Esophagus muscularis mucosa (tissue), 4 donors: ENCODE measurements around the gene C5orf46. TPM values are rescaled to one million over a fixed set of nuclear protein-coding genes. Genes with fewer than 3 reads are reported as not detected.

Experiments used
- DNase-seq: peaks from one replicate; pipeline ENCODE4 v3.0.0-alpha.2; 2017; ENCODE audit errors: extremely low spot score
- H3K27ac ChIP-seq, 4 donors: fragments of 200-600 bp; sonication (generic); replicated peaks in 1 of 4; 1 replicate in 3 of 4; 2 replicates in 1 of 4; pipeline ENCODE4 v1.5.1; 2016 to 2019; ENCODE audit warnings: mild to moderate bottlenecking in 1 of 4
- H3K27me3 ChIP-seq, 4 donors: fragments of 200-600 bp; sonication (generic); one replicate each; pipeline versions ENCODE4 v1.5.1 to v1.6.0; 2016 to 2019
- H3K36me3 ChIP-seq, 4 donors: fragments of 200-600 bp; sonication (generic); one replicate each; pipeline ENCODE4 v1.5.1; 2016 to 2019
- H3K4me1 ChIP-seq, 4 donors: fragments of 200-600 bp; sonication (generic); one replicate each; pipeline ENCODE4 v1.5.1; 2016 to 2019
- H3K4me3 ChIP-seq, 4 donors: fragments of 200-600 bp; sonication (generic); 1 replicate in 2 of 4; 2 replicates in 2 of 4; pipeline ENCODE4 v1.5.1; 2016 to 2019; ENCODE audit warnings: mild to moderate bottlenecking in 4 of 4, moderate library complexity in 1 of 4
- H3K9me3 ChIP-seq, 4 donors: fragments of 200-600 bp; sonication (generic); 1 replicate in 3 of 4; 2 replicates in 1 of 4; pipeline ENCODE4 v1.5.1; 2016 to 2019
- CTCF ChIP-seq, 3 experiments: fragments of 200-600 bp in 2 of 3; fragments of 450-650 bp in 1 of 3; sonication (generic) in 2 of 3; IDR thresholded peaks; one replicate each; pipeline ENCODE4 v1.5.1; 2017 to 2019; ENCODE audit warnings: antibody characterized with exemption in 3 of 3, mild to moderate bottlenecking in 2 of 3, moderate library complexity in 1 of 3
- EP300 ChIP-seq: sonication (generic); formaldehyde crosslinking; IDR thresholded peaks from one replicate; pipeline ENCODE4 v1.6.1; 2017; ENCODE audit warnings: antibody characterized with exemption
- POLR2A ChIP-seq: fragments of 450-650 bp; IDR thresholded peaks from one replicate; pipeline ENCODE4 v1.6.1; 2017; ENCODE audit warnings: antibody characterized with exemption, moderate library complexity, mild to moderate bottlenecking, low read depth
- POLR2AphosphoS5 ChIP-seq, 2 donors: sonication (generic); formaldehyde crosslinking; IDR thresholded peaks; one replicate each; pipeline ENCODE4 v1.6.1; 2017; ENCODE audit warnings: antibody characterized with exemption in 2 of 2
- WGBS: methylation state at CpG from one replicate; pipeline ENCODE4 v1.1.5; 2018; 5-methylcytosine and 5-hydroxymethylcytosine counted together
- intact Hi-C: fragments of 100-400 bp; cut with DNase I; formaldehyde crosslinking; loops from one replicate; pipeline ENCODE4 v1.15.1; 2023
- total RNA-seq, 4 donors: library from RNA; depleted of rRNA; stranded (reverse); fragments of >200 nt; gene quantifications; one replicate each; pipeline versions ENCODE4 v1.1.0 to v1.2.1, GENCODE V29; 2016

The C5orf46 gene
- total RNA-seq, 4 donors from 2014 or later = not detected

DNA sequence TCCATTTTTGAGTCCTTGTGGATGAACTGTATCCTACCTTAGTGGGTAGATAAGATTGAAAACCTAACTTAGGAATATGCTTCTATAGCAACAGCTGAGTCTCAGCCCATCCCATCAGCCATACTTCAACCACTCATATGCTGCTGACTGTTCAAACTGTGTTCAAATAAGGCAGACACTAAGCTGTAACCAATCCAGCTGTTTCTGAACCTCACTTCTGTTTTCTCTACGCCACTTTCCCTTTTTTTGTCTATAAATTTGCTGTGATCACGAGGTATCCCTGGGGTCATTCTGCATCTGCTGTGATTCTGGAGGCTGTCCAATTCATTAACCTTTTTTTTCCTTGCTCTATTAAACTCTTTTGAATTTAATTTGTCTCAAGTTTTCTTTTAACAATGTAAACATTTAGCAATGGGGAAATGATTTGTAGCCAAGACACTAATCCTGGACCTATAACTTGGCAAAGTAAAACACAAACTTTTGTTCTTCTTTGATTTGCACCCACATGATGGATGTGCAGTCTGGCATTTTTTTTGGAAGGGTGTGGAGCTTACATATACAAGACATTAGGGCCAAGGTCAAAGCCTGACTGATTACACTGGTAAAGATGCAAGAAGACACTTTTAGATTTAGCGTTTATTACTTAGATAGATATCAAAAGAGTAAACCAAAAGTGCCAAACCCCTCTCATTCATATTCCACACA, 42.7 kb downstream of the C5orf46 start:
- TF ChIP-seq EP300 = no peak
- no peak for TF ChIP-seq POLR2AphosphoS5 (IDR thresholded peaks at IDR 0.05)
- TF ChIP-seq POLR2A = no peak
- no peak for TF ChIP-seq CTCF (IDR thresholded peaks at IDR 0.05)
- Histone ChIP-seq H3K4me3 (no peak overlapping the region), H3K36me3 (no peaks in the 10 kb centered on the region), H3K4me1 (peaks cover 0 to 17% (median 11%) of the 10 kb centered on the region in 4 donors), H3K27me3 (no peaks in the 10 kb centered on the region), H3K9me3 (no peaks in the 10 kb centered on the region), H3K27ac (no peak overlapping the region)
- intact Hi-C loops = no loop called here
- 30% methylated on average over 3 of the region's 3 CpGs for WGBS
- DNase-seq = no peak

DNA sequence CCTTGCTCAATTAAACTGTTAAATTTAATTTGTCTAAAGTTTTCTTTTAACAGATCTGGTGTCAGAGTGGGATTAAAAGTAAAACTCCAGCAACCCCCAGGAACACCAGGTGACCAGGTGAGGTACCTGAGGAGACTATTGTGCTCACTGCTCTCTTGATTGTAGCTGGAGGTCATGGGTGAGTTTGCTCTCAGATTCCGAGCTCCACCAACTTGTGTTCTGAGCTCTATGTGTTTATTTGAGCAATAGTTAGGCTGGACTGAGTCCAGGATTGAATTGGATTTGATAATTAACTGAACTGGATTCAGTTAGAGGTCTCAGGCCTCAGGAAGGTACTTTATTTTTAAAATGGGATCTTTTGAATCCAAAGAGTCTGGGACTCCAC, 45.7 kb downstream of the C5orf46 start:
- Histone ChIP-seq H3K4me3 (no peak overlapping the region), H3K36me3 (no peaks in the 10 kb centered on the region), H3K4me1 (peaks cover 0 to 17% (median 11%) of the 10 kb centered on the region in 4 donors), H3K9me3 (no peaks in the 10 kb centered on the region), H3K27ac (no peak overlapping the region), H3K27me3 (no peaks in the 10 kb centered on the region)
- WGBS = 92% methylated on average over 1 of the region's 1 CpG
- intact Hi-C loops = no loop called here
- TF ChIP-seq POLR2A = no peak
- TF ChIP-seq EP300 = no peak
- TF ChIP-seq CTCF (IDR thresholded peaks at IDR 0.05) = no peak
- no peak for TF ChIP-seq POLR2AphosphoS5 (IDR thresholded peaks at IDR 0.05)
- DNase-seq = no peak

GRCh38 chr5:147859962-147860640, 46.2 kb downstream of the C5orf46 start:
- WGBS = 93% methylated on average over 3 of the region's 3 CpGs
- no peaks in the 10 kb centered on the region for H3K36me3 ChIP-seq
- no peaks in the 10 kb centered on the region for H3K27me3 ChIP-seq
- DNase-seq = no peak
- intact Hi-C loops = loop anchor here (5.0 kb wide), 1 partner anchor 872 kb away; no protein-coding TSS in a partner anchor
- H3K4me1 ChIP-seq = peaks cover 0 to 17% (median 11%) of the 10 kb centered on the region in 4 donors
- TF ChIP-seq POLR2A (no peak), POLR2AphosphoS5 (IDR thresholded peaks at IDR 0.05) (no peak), EP300 (no peak), CTCF (IDR thresholded peaks at IDR 0.05) (no peak)
- no peak overlapping the region for H3K4me3 ChIP-seq
- no peaks in the 10 kb centered on the region for H3K9me3 ChIP-seq
- H3K27ac ChIP-seq = no peak overlapping the region

DNA sequence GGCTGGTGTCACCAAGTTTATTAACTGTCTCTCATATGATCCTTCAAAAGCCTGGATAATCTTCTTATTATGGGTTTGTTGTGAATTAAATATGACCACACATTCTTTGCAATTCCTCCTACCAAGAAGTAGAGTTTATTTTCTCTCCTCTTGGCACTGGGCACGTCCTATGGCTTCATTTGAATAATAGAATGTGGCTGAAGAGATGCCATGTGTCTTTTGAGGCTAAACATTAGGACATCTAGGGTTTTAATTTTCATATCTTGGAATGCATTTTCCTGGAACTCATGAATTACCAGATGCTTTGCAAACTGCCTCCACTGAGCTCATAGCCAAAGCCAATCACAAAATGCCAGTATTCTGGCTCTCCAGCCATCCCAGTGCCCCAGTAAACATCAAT, 47.8 kb downstream of the C5orf46 start:
- no peaks in the 10 kb centered on the region for H3K27me3 ChIP-seq
- no peaks in the 10 kb centered on the region for H3K9me3 ChIP-seq
- H3K27ac ChIP-seq = no peak overlapping the region
- H3K36me3 ChIP-seq = no peaks in the 10 kb centered on the region
- peaks cover 0 to 5% (median 2%) of the 10 kb centered on the region in 4 donors for H3K4me1 ChIP-seq
- H3K4me3 ChIP-seq = no peak overlapping the region
- 41% methylated on average over 1 of the region's 1 CpG for WGBS
- no peak for TF ChIP-seq POLR2A
- no peak for TF ChIP-seq CTCF (IDR thresholded peaks at IDR 0.05)
- TF ChIP-seq POLR2AphosphoS5 (IDR thresholded peaks at IDR 0.05) = no peak
- no peak for TF ChIP-seq EP300
- intact Hi-C loops = loop anchor here (5.0 kb wide), 1 partner anchor 874 kb away; no protein-coding TSS in a partner anchor
- DNase-seq = no peak
